Measurements from ENCODE around the gene ATP2A1. TPM values are rescaled to one million over a fixed set of nuclear protein-coding genes. Genes with fewer than 3 reads are reported as not detected.

ATP2A1 gene
- total and polyA plus RNA-seq, 2 of the 13 experiments (the other 11 are each of a cell fraction or from before 2014, with no cell fraction given): 3.2 to 12.5 TPM

GRCh38 chr16:28845761-28846079 lies 32.6 kb upstream of the ATP2A1 start (continued):
- TF ChIP-seq SETDB1 (CRISPR knock-in tag; IDR thresholded peaks at IDR 0.05; ENCODE audit: borderline replicate concordance): peak; percentile 80; the same call in 1 of the 2 replicates
- TF ChIP-seq ZNF713 (CRISPR knock-in tag; IDR thresholded peaks at IDR 0.05): no peak
- no peak for TF ChIP-seq ZSCAN25 (CRISPR knock-in tag; IDR thresholded peaks at IDR 0.05)
- 0 out of 2 replicates have a peak, but pooled peaks have one; percentile 11 for TF ChIP-seq NFAT5 (CRISPR knock-in tag; IDR thresholded peaks at IDR 0.05)
- TF ChIP-seq SNAPC2 (CRISPR knock-in tag; IDR thresholded peaks at IDR 0.05): peak; percentile 23; the same call in 1 of the 2 replicates

- WGBS (ENCODE audit: low lambda C conversion rate): 2% methylated on average over 47 of the region's 73 CpGs
- no peak within 1 kb of the TSS for H2AFZ ChIP-seq (ENCODE audit: low read length)
- peak; percentile 37; the same call in 1 of the 2 replicates for TF ChIP-seq ZNF510 (CRISPR knock-in tag; IDR thresholded peaks at IDR 0.05; ENCODE audit: low read depth)
- no peak; the same call in 1 of the 2 replicates for TF ChIP-seq RFXANK (CRISPR knock-in tag; IDR thresholded peaks at IDR 0.05)
- TF ChIP-seq ZFP91 (CRISPR knock-in tag; IDR thresholded peaks at IDR 0.05; ENCODE audit: borderline replicate concordance): peak; percentile 96
- no peak for TF ChIP-seq DDIT3 (CRISPR knock-in tag; IDR thresholded peaks at IDR 0.05)
- peak; percentile 99 for TF ChIP-seq ZGPAT (CRISPR knock-in tag; IDR thresholded peaks at IDR 0.05)
- TF ChIP-seq TEF (CRISPR knock-in tag; IDR thresholded peaks at IDR 0.05): 0 out of 2 replicates have a peak, but pooled peaks have one; percentile 23
Measured at GRCh38 chr16:28846080-28846932, 32.0 kb upstream of the ATP2A1 start, which contains the start of gene TUFM. Gene TUFM (minus strand): TSS chr16:28846348. CDS start chr16:28846269, 79 bp downstream.

More at GRCh38 chr16:28846080-28846932, 32.0 kb upstream of the ATP2A1 start, which contains the start of gene TUFM:
- Histone ChIP-seq H3K36me3 (replicated peaks in 1 of 2; ENCODE audit: control insufficient read depth in 1 of 2, insufficient read depth in 2 of 2, low read length in 2 of 2) (peaks cover 26 to 27% of the 10 kb centered on the region in 2 experiments), H3K4me3 (replicated peaks in 1 of 3; ENCODE audit: insufficient read depth in 1 of 3, low read depth in 2 of 3, low read length in 3 of 3) (peak within 1 kb of the TSS; percentile 75 to 97 (median 87)), H3K27ac (ENCODE audit: extremely low read length, insufficient read depth, low read length) (peak within 1 kb of the TSS; percentile 69), H3K79me2 (ENCODE audit: insufficient read depth, low read length) (peaks cover 26% of the 10 kb centered on the region), H3K4me2 (ENCODE audit: low read depth, low read length) (peak within 1 kb of the TSS; percentile 85), H4K20me1 (ENCODE audit: insufficient read depth, low read length) (0 out of 2 replicates have a peak, but pooled peaks cover 4% of the 10 kb centered on the region), H3K4me1 (ENCODE audit: insufficient read depth, low read length) (peaks cover 18% of the 10 kb centered on the region), H3K9ac (ENCODE audit: insufficient read depth, low read depth, low read length) (peak within 1 kb of the TSS; percentile 94), H3K27me3 (ENCODE audit: control insufficient read depth in 1 of 2, insufficient read depth in 2 of 2, low read length in 2 of 2) (no peaks in the 10 kb centered on the region; a peak in 1 of 5 replicates), H3K9me3 (ENCODE audit: low read length) (no peaks in the 10 kb centered on the region)
- in situ Hi-C loops (cut with HindIII; ENCODE audit: extremely low pct_ligation_motif_present, low pct_unique_long_range_greater_than_20kb) (no loop called here), intact Hi-C loops (cut with micrococcal nuclease; ENCODE audit: unreplicated experiment) (loop anchor here (1.0 to 5.0 kb wide), 5 partner anchors 17 to 104 kb away; partner anchors contain the start of genes NFATC2IP, RABEP2 and SH2B1)
- POLR2A ChIA-PET: interaction anchor here (0.6 to 6.6 kb wide), 14 partner anchors 9 to 236 kb away, joined by 3 to 104 read pairs (median 12); partner anchors contain the start of genes ATXN2L, NFATC2IP, SH2B1 and SPNS1
- DNase-seq (ENCODE audit: low spot score) (peak; percentile 99), FAIRE-seq (peak; percentile 99), ATAC-seq (peak; percentile 87)
- BruUV-seq (replicated peaks): no TSS peak
- CTCF ChIA-PET (ENCODE audit: low intra/inter-chr PET ratio, low total read pairs): interaction anchor here (0.6 kb wide), 1 partner anchor 99 kb away, joined by 3 read pairs; no protein-coding TSS in a partner anchor

Measured in HepG2 (cell line).